Uterus (tissue), 4 donors: Measurements from ENCODE around the gene NPAS1. TPM values are rescaled to one million over a fixed set of nuclear protein-coding genes. Genes with fewer than 3 reads are reported as not detected.

Source experiments
- DNase-seq, 2 donors: peaks; one replicate each; pipeline ENCODE4 v3.0.0-alpha.2; 2019 to 2020
- H3K27ac ChIP-seq, 2 donors: fragments of 200-600 bp; sonication (generic); 1 replicate in 1 of 2; 2 replicates in 1 of 2; pipeline ENCODE4 v1.5.1; 2016 to 2018
- H3K27me3 ChIP-seq, 2 donors: fragments of 200-600 bp; sonication (generic); one replicate each; pipeline ENCODE4 v1.5.1; 2018 to 2019; ENCODE audit warnings: control low read depth in 1 of 2
- H3K36me3 ChIP-seq, 2 donors: fragments of 200-600 bp; sonication (generic); one replicate each; pipeline ENCODE4 v1.5.1; 2019; ENCODE audit warnings: control low read depth in 1 of 2
- H3K4me1 ChIP-seq, 2 donors: fragments of 200-600 bp; sonication (generic); one replicate each; pipeline ENCODE4 v1.5.1; 2018 to 2019; ENCODE audit warnings: control low read depth in 1 of 2
- H3K4me3 ChIP-seq, 2 donors: fragments of 200-600 bp; sonication (generic); 1 replicate in 1 of 2; 2 replicates in 1 of 2; pipeline ENCODE4 v1.5.1; 2018 to 2019; ENCODE audit warnings: mild to moderate bottlenecking in 1 of 2
- H3K9me3 ChIP-seq, 2 donors: fragments of 200-600 bp; sonication (generic); one replicate each; pipeline ENCODE4 v1.5.1; 2019; ENCODE audit warnings: control low read depth in 1 of 2
- POLR2A ChIP-seq, 2 donors: fragments of 450-650 bp; IDR thresholded peaks; one replicate each; pipeline ENCODE4 v1.6.1; 2016; ENCODE audit warnings: antibody characterized with exemption in 2 of 2, mild to moderate bottlenecking in 1 of 2, moderate library complexity in 1 of 2
- intact Hi-C: fragments of 100-400 bp; cut with DNase I; formaldehyde crosslinking; loops from one replicate; pipeline ENCODE4 v1.15.1; 2023; ENCODE audit warnings: low total_unique reads
- total RNA-seq, 4 donors: library from RNA; depleted of rRNA in 3 of 4; stranded (reverse); fragments of >200 nt in 3 of 4; gene quantifications; one replicate each; pipeline versions ENCODE4 v1.1.0 to v1.2.4, GENCODE V29; 2014 to 2023
- TF ChIP-seq, protein P1 (sequence below), 4 experiments: fragments of 200-600 bp in 2 of 4; fragments of 450-650 bp in 2 of 4; sonication (generic) in 2 of 4; IDR thresholded peaks; one replicate each; pipeline ENCODE4 v1.5.1; 2016 to 2019; ENCODE audit warnings: antibody characterized with exemption in 4 of 4, mild to moderate bottlenecking in 2 of 4, moderate library complexity in 1 of 4
- donor health status: DM: yes; HTN: yes; CAD: no.

NPAS1 gene
- total RNA-seq, 4 donors from 2014 or later = not detected

DNA sequence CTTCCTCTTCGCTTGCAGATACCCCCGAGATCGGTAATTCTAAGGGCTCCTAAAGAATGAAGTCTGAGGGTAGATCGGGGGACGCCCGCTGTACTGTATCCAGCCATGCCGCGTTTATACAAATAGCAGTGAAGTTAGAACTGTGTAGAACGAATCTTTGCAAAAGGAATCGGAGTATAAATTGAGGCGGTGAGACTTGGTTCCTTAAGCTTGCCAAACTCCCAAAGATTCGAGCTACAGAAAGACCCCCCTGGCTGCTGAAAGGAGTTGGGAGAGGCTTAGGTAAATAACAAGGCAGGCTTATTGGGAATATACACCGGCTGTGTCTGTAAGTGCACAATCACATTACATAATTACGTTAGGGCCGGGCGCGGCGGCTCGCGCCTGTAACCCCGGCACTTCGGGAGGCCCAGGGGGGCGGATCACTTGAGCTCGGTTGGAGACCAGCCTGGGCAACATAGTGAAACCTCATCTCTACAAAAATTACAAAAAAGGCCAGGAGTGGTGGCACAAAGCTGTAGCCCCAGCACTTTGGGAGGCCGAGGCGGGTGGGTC is 16.5 kb downstream of the NPAS1 start:
- Histone ChIP-seq H3K27ac (peak overlapping the region in 1 of 2 donors; percentile 42), H3K4me3 (peak overlapping the region; percentile 37 to 46), H3K9me3 (no peaks in the 10 kb centered on the region), H3K4me1 (peaks cover 0 to 8% of the 10 kb centered on the region in 2 donors), H3K36me3 (no peaks in the 10 kb centered on the region), H3K27me3 (peaks cover 0 to 9% of the 10 kb centered on the region in 2 donors)
- DNase-seq = no peak
- intact Hi-C loops = loop anchor here (10.0 kb wide), 1 partner anchor 89 kb away; no protein-coding TSS in a partner anchor
- TF ChIP-seq POLR2A (IDR thresholded peaks at IDR 0.05) = peak in 1 of 2 donors; percentile 25
- TF ChIP-seq, protein P1, sequence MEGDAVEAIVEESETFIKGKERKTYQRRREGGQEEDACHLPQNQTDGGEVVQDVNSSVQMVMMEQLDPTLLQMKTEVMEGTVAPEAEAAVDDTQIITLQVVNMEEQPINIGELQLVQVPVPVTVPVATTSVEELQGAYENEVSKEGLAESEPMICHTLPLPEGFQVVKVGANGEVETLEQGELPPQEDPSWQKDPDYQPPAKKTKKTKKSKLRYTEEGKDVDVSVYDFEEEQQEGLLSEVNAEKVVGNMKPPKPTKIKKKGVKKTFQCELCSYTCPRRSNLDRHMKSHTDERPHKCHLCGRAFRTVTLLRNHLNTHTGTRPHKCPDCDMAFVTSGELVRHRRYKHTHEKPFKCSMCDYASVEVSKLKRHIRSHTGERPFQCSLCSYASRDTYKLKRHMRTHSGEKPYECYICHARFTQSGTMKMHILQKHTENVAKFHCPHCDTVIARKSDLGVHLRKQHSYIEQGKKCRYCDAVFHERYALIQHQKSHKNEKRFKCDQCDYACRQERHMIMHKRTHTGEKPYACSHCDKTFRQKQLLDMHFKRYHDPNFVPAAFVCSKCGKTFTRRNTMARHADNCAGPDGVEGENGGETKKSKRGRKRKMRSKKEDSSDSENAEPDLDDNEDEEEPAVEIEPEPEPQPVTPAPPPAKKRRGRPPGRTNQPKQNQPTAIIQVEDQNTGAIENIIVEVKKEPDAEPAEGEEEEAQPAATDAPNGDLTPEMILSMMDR (IDR thresholded peaks at IDR 0.05) = no peak

DNA sequence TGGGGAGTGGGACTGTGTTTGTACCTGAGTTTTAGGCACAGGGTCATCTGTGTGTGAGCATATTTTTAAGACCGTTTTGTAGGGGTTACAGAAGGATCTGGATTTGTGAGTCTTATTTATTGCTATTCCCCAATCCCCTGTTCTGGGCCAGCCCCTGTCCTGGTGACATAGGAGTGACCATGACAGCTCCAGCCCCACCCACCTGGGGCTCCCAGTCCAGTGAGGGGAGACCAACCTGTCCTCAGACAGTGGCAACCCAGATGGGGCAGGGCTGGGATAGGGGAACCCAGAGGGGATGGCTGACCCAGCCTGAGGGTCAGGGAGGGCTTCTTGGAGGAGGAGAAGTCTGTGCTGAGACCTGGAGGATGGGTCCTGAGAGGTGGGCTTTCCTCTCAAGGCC is 18.1 kb downstream of the NPAS1 start:
- Histone ChIP-seq H3K4me1 (peaks cover 0 to 8% of the 10 kb centered on the region in 2 donors), H3K4me3 (no peak overlapping the region), H3K27ac (no peak overlapping the region), H3K27me3 (no peaks in the 10 kb centered on the region), H3K36me3 (no peaks in the 10 kb centered on the region), H3K9me3 (no peaks in the 10 kb centered on the region)
- TF ChIP-seq POLR2A (IDR thresholded peaks at IDR 0.05) = no peak
- TF ChIP-seq, protein P1 (IDR thresholded peaks at IDR 0.05) = no peak
- no peak for DNase-seq
- intact Hi-C loops = loop anchor here (10.0 kb wide), 1 partner anchor 87 kb away; no protein-coding TSS in a partner anchor

DNA sequence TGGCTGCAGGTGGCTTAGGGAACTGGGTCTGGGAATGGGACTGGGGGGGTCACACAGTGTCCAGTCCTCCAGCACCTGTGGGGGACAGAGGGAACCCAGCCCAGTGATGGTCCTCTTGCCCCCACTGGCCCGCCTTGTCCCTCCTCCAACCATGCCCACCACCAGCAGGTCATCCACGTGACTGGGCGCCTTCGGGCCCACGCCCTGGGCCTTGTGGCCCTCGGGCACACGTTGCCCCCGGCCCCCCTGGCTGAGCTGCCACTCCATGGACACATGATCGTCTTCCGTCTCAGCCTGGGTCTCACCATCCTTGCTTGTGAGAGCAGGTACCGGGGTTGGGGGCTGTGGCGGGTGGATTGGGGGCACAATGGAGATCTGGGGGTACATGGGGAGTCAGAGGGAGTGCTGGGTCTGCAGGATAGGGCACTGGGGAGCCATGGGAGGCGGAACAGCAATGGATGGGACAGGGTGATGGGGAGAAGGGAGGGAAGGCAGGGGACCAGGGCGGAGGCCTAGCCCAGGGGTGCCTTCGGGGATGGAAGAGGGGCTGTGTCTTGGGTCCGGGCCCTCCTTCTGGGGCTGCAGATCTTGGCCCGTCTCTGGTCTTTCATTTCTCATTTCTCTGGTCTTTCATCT is 19.7 kb downstream of the NPAS1 start:
- H3K9me3 ChIP-seq = no peaks in the 10 kb centered on the region
- TF ChIP-seq, protein P1 (IDR thresholded peaks at IDR 0.05) = no peak
- TF ChIP-seq POLR2A (IDR thresholded peaks at IDR 0.05) = no peak
- H3K27ac ChIP-seq = no peak overlapping the region
- DNase-seq = no peak
- intact Hi-C loops = loop anchor here (10.0 kb wide), 1 partner anchor 85 kb away; no protein-coding TSS in a partner anchor
- H3K4me1 ChIP-seq = peaks cover 0 to 8% of the 10 kb centered on the region in 2 donors
- H3K4me3 ChIP-seq = no peak overlapping the region
- no peaks in the 10 kb centered on the region for H3K27me3 ChIP-seq
- no peaks in the 10 kb centered on the region for H3K36me3 ChIP-seq

DNA sequence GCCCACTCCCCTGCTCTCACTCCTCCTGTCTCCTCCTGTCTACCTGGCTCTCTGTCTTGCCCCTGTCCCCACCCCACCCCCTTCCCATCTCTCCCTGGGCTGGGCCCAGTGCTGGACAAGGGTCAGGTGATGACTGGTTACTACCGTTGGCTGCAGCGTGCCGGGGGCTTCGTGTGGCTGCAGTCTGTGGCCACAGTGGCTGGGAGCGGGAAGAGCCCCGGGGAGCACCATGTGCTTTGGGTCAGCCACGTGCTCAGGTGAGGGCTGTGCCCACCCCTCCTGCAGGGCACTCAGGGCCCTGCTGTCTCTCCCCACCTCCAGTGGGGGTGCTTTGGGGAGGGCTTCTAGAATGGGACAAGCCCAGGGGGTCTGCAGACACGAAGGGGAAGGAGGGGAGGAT is 21.2 kb downstream of the NPAS1 start:
- H3K4me1 ChIP-seq = no peaks in the 10 kb centered on the region
- TF ChIP-seq POLR2A (IDR thresholded peaks at IDR 0.05) = no peak
- TF ChIP-seq, protein P1 (IDR thresholded peaks at IDR 0.05) = no peak
- H3K27ac ChIP-seq = no peak overlapping the region
- intact Hi-C loops = no loop called here
- H3K4me3 ChIP-seq = no peak overlapping the region
- DNase-seq = no peak
- no peaks in the 10 kb centered on the region for H3K36me3 ChIP-seq
- H3K27me3 ChIP-seq = no peaks in the 10 kb centered on the region
- no peaks in the 10 kb centered on the region for H3K9me3 ChIP-seq
